ENCODE data around the gene ZNF573. TPM values are rescaled to one million over a fixed set of nuclear protein-coding genes. Genes with fewer than 3 reads are reported as not detected.

The ZNF573 gene
- total and polyA plus RNA-seq, 2 of the 13 experiments (the other 11 are each of a cell fraction or from before 2014, with no cell fraction given): 3.1 to 9.3 TPM

- TF ChIP-seq ZXDC (CRISPR knock-in tag; IDR thresholded peaks at IDR 0.05): peak; percentile 85
- TF ChIP-seq ZNF496 (CRISPR knock-in tag; IDR thresholded peaks at IDR 0.05; ENCODE audit: insufficient replicate concordance): no peak
- peak; percentile 44; the same call in 1 of the 2 replicates for TF ChIP-seq KDM5B (CRISPR knock-in tag; IDR thresholded peaks at IDR 0.05; ENCODE audit: borderline replicate concordance)
- no peak for TF ChIP-seq U2AF1 (optimal IDR thresholded peaks at IDR 0.05; ENCODE audit: low read depth, low read length)
- TF ChIP-seq ZNF644 (CRISPR knock-in tag; IDR thresholded peaks at IDR 0.05; ENCODE audit: low read depth): no peak; the same call in 1 of the 2 replicates
- TF ChIP-seq SIN3A (IDR thresholded peaks at IDR 0.05; ENCODE audit: borderline replicate concordance, low read depth, low read length): peak; percentile 79; the same call in 1 of the 2 replicates
- TF ChIP-seq, protein P1, sequence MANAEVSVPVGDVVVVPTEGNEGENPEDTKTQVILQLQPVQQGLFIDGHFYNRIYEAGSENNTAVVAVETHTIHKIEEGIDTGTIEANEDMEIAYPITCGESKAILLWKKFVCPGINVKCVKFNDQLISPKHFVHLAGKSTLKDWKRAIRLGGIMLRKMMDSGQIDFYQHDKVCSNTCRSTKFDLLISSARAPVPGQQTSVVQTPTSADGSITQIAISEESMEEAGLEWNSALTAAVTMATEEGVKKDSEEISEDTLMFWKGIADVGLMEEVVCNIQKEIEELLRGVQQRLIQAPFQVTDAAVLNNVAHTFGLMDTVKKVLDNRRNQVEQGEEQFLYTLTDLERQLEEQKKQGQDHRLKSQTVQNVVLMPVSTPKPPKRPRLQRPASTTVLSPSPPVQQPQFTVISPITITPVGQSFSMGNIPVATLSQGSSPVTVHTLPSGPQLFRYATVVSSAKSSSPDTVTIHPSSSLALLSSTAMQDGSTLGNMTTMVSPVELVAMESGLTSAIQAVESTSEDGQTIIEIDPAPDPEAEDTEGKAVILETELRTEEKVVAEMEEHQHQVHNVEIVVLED (CRISPR knock-in tag; IDR thresholded peaks at IDR 0.05; ENCODE audit: borderline replicate concordance): peak; percentile 98
- TF ChIP-seq, protein P2, sequence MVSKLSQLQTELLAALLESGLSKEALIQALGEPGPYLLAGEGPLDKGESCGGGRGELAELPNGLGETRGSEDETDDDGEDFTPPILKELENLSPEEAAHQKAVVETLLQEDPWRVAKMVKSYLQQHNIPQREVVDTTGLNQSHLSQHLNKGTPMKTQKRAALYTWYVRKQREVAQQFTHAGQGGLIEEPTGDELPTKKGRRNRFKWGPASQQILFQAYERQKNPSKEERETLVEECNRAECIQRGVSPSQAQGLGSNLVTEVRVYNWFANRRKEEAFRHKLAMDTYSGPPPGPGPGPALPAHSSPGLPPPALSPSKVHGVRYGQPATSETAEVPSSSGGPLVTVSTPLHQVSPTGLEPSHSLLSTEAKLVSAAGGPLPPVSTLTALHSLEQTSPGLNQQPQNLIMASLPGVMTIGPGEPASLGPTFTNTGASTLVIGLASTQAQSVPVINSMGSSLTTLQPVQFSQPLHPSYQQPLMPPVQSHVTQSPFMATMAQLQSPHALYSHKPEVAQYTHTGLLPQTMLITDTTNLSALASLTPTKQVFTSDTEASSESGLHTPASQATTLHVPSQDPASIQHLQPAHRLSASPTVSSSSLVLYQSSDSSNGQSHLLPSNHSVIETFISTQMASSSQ (IDR thresholded peaks at IDR 0.05; ENCODE audit: low read depth): no peak
- TF ChIP-seq, protein P2 (CRISPR knock-in tag; IDR thresholded peaks at IDR 0.05; ENCODE audit: borderline replicate concordance): peak; percentile 24; the same call in 1 of the 2 replicates
- TF ChIP-seq ATF4 (CRISPR knock-in tag; IDR thresholded peaks at IDR 0.05): peak in 1 of 2 experiments; percentile 49; a peak in 1 of 4 replicates
- no peak for TF ChIP-seq ZNF460 (CRISPR knock-in tag; IDR thresholded peaks at IDR 0.05; ENCODE audit: borderline replicate concordance)
- TF ChIP-seq ZNF558 (CRISPR knock-in tag; IDR thresholded peaks at IDR 0.05; ENCODE audit: borderline replicate concordance): peak; percentile 81; the same call in 1 of the 2 replicates
- TF ChIP-seq ATAD3A (CRISPR knock-in tag; IDR thresholded peaks at IDR 0.05): no peak
- no peak for TF ChIP-seq MAFK (conservative IDR thresholded peaks at IDR 0.05 in 1 of 2, IDR thresholded peaks at IDR 0.05 in 1 of 2; ENCODE audit: low read length in 2 of 2)
- TF ChIP-seq ZNF713 (CRISPR knock-in tag; IDR thresholded peaks at IDR 0.05): peak; percentile 82; the same call in 1 of the 2 replicates
- TF ChIP-seq, protein P3, sequence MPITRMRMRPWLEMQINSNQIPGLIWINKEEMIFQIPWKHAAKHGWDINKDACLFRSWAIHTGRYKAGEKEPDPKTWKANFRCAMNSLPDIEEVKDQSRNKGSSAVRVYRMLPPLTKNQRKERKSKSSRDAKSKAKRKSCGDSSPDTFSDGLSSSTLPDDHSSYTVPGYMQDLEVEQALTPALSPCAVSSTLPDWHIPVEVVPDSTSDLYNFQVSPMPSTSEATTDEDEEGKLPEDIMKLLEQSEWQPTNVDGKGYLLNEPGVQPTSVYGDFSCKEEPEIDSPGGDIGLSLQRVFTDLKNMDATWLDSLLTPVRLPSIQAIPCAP (CRISPR knock-in tag; IDR thresholded peaks at IDR 0.05; ENCODE audit: low read depth): no peak
Observed at GRCh38 chr19:37691881-37692504, 87.4 kb downstream of the ZNF573 start (continued).

All from HepG2 (cell line).